C1 segment of cervical spinal cord (tissue), 14 donors: ENCODE measurements around the gene KLHL29.

Source experiments
- DNase-seq, 14 donors: peaks; one replicate each; lab custom pipeline; 2025; lab: John Stamatoyannopoulos, UW

The KLHL29 gene

GRCh38 chr2:23592061-23592685 lies 207.2 kb downstream of the KLHL29 start:
- DNase-seq = no peak

GRCh38 chr2:23592898-23593751 lies 208.1 kb downstream of the KLHL29 start:
- DNase-seq = no peak

- no peak for DNase-seq
These were observed 208.9 kb downstream of the KLHL29 start for GRCh38 chr2:23593752-23594459.

GRCh38 chr2:23594460-23594825 lies 209.5 kb downstream of the KLHL29 start:
- no peak for DNase-seq

- no peak for DNase-seq
These were observed 210.0 kb downstream of the KLHL29 start for GRCh38 chr2:23595021-23595420.

GRCh38 chr2:23595601-23596251 lies 210.7 kb downstream of the KLHL29 start:
- peak in 8 of 14 donors; percentile 15 to 68 (median 53) for DNase-seq

GRCh38 chr2:23596316-23596885 lies 211.4 kb downstream of the KLHL29 start:
- peak in 2 of 14 donors; percentile 37 to 45 for DNase-seq

GRCh38 chr2:23597687-23598086 lies 212.7 kb downstream of the KLHL29 start:
- DNase-seq = no peak

GRCh38 chr2:23599006-23599405 lies 214.0 kb downstream of the KLHL29 start:
- DNase-seq = no peak

GRCh38 chr2:23599667-23600066 lies 214.7 kb downstream of the KLHL29 start:
- DNase-seq = no peak

- DNase-seq = peak in 1 of 14 donors; percentile 18
These were observed 215.4 kb downstream of the KLHL29 start for GRCh38 chr2:23600346-23600745.

- DNase-seq = no peak
These were observed 216.5 kb downstream of the KLHL29 start for GRCh38 chr2:23601301-23601965.

- DNase-seq = peak in 7 of 14 donors; percentile 19 to 81 (median 32)
These were observed 217.1 kb downstream of the KLHL29 start for GRCh38 chr2:23602116-23602515.

- DNase-seq = no peak
These were observed 218.2 kb downstream of the KLHL29 start for GRCh38 chr2:23603156-23603555.

GRCh38 chr2:23603581-23603980 lies 218.6 kb downstream of the KLHL29 start:
- no peak for DNase-seq

GRCh38 chr2:23604731-23605130 lies 219.8 kb downstream of the KLHL29 start:
- DNase-seq = no peak

GRCh38 chr2:23605236-23605635 lies 220.3 kb downstream of the KLHL29 start:
- DNase-seq = no peak

GRCh38 chr2:23606196-23606595 lies 221.2 kb downstream of the KLHL29 start:
- DNase-seq = no peak

GRCh38 chr2:23606968-23607367 lies 222.0 kb downstream of the KLHL29 start:
- DNase-seq = no peak

- no peak for DNase-seq
These were observed 222.9 kb downstream of the KLHL29 start for GRCh38 chr2:23607925-23608324.

GRCh38 chr2:23609254-23609653 lies 224.3 kb downstream of the KLHL29 start:
- no peak for DNase-seq
